Common myeloid progenitor, CD34-positive (primary cell): ENCODE results near the gene DNAI4.
A peak's percentile ranks its signal among the peaks of the same experiment; 100 is the strongest.

Experiments used
- CTCF ChIA-PET: fragments of 350-600 bp; sonication (Branson Sonifier 250); formaldehyde crosslinking; loops from one replicate; lab custom pipeline; 2021; ENCODE audit warnings: antibody characterized with exemption; lab: Charles Lee
- POLR2A ChIA-PET: fragments of 350-600 bp; sonication (Branson Sonifier 250); formaldehyde crosslinking; loops from one replicate; lab custom pipeline; 2021; ENCODE audit warnings: antibody characterized with exemption; lab: Charles Lee
- DNase-seq, 3 donors: peaks; one replicate each; pipeline versions ENCODE4 v3.0.0 to v3.0.0-alpha.2; 2013
- H3K27ac ChIP-seq, 2 experiments: 1 replicate in 1 of 2; 2 replicates in 1 of 2; pipeline ENCODE4 v1.7.0; 2013; ENCODE audit warnings: inconsistent platforms in 2 of 2, low read length in 2 of 2, mild to moderate bottlenecking in 2 of 2, low read depth in 1 of 2, moderate library complexity in 1 of 2; ENCODE audit not compliant: severe bottlenecking in 2 of 2, insufficient read depth in 1 of 2, poor library complexity in 1 of 2
- H3K27me3 ChIP-seq, 5 experiments: replicated peaks in 2 of 5; 1 replicate in 3 of 5; 2 replicates in 2 of 5; pipeline versions ENCODE4 v1.6.1 to v1.7.0; 2013; ENCODE audit warnings: low read length in 4 of 5, mild to moderate bottlenecking in 2 of 5, moderate library complexity in 2 of 5, inconsistent platforms in 1 of 5; ENCODE audit not compliant: insufficient read depth in 5 of 5, control insufficient read depth in 4 of 5
- H3K36me3 ChIP-seq, 4 experiments: 1 replicate in 2 of 4; 2 replicates in 2 of 4; pipeline versions ENCODE4 v1.6.1 to v1.7.0; 2013; ENCODE audit warnings: low read length in 3 of 4, control low read depth in 1 of 4, mild to moderate bottlenecking in 1 of 4; ENCODE audit not compliant: control insufficient read depth in 4 of 4, insufficient read depth in 4 of 4
- H3K4me1 ChIP-seq, 4 experiments: 1 replicate in 3 of 4; 2 replicates in 1 of 4; pipeline versions ENCODE4 v1.6.1 to v1.7.1; 2013; ENCODE audit warnings: low read length in 3 of 4, mild to moderate bottlenecking in 3 of 4, control low read depth in 1 of 4, inconsistent platforms in 1 of 4, moderate library complexity in 1 of 4; ENCODE audit not compliant: control insufficient read depth in 4 of 4, insufficient read depth in 4 of 4; ENCODE audit errors: control extremely low read depth in 1 of 4
- H3K4me3 ChIP-seq, 7 experiments: 1 replicate in 4 of 7; 2 replicates in 3 of 7; pipeline versions ENCODE4 v1.5.1 to v1.7.0; 2013; ENCODE audit warnings: mild to moderate bottlenecking in 7 of 7, low read length in 6 of 7, moderate library complexity in 6 of 7, inconsistent platforms in 2 of 7, low read depth in 2 of 7, control low read depth in 1 of 7; ENCODE audit not compliant: insufficient read depth in 4 of 7, control insufficient read depth in 1 of 7; ENCODE audit errors: extremely low read depth in 1 of 7
- H3K9me3 ChIP-seq, 5 experiments: 1 replicate in 4 of 5; 2 replicates in 1 of 5; pipeline versions ENCODE4 v1.6.1 to v1.7.1; 2013; ENCODE audit warnings: low read length in 4 of 5, mild to moderate bottlenecking in 2 of 5, inconsistent platforms in 1 of 5, low read depth in 1 of 5, moderate library complexity in 1 of 5; ENCODE audit not compliant: control insufficient read depth in 4 of 5, insufficient read depth in 2 of 5; ENCODE audit errors: control extremely low read depth in 1 of 5
- WGBS: methylation state at CpG from one replicate; pipeline ENCODE4 v1.1.5; 2013; ENCODE audit not compliant: insufficient coverage; 5-methylcytosine and 5-hydroxymethylcytosine counted together

The DNAI4 gene

GRCh38 chr1:66947267-66947666 lies 22.6 kb upstream of the DNAI4 start:
- Histone ChIP-seq H3K9me3 (no peaks in the 10 kb centered on the region), H3K27ac (no peak overlapping the region), H3K4me1 (peaks cover 0 to 3% (median 0%) of the 10 kb centered on the region in 4 experiments), H3K4me3 (no peak overlapping the region), H3K36me3 (peaks cover 21 to 65% (median 44%) of the 10 kb centered on the region in 4 experiments), H3K27me3 (no peaks in the 10 kb centered on the region)
- ChIA-PET CTCF (interaction anchor here (0.7 to 1.3 kb wide), 4 partner anchors 8 to 98 kb away, joined by 3 read pairs; no protein-coding TSS in a partner anchor), POLR2A (no interaction called here)
- 75% methylated on average over 1 of the region's 1 CpG for WGBS
- DNase-seq: no peak

- CTCF ChIA-PET: interaction anchor here (1.2 kb wide), 1 partner anchor 17 kb away, joined by 3 read pairs; no protein-coding TSS in a partner anchor
- Histone ChIP-seq H3K4me1 (peaks cover 0 to 3% (median 0%) of the 10 kb centered on the region in 4 experiments), H3K4me3 (no peak overlapping the region), H3K36me3 (peaks cover 20 to 53% (median 34%) of the 10 kb centered on the region in 4 experiments), H3K27ac (no peak overlapping the region), H3K27me3 (no peaks in the 10 kb centered on the region), H3K9me3 (no peaks in the 10 kb centered on the region)
- WGBS: no CpG with 5 or more reads among the region's 3 CpGs
- DNase-seq: no peak
- POLR2A ChIA-PET: no interaction called here
These were observed 20.7 kb upstream of the DNAI4 start for GRCh38 chr1:66945316-66945715.

GRCh38 chr1:66944330-66945274 lies 19.9 kb upstream of the DNAI4 start:
- Histone ChIP-seq H3K27me3 (no peaks in the 10 kb centered on the region), H3K4me1 (peaks cover 0 to 3% (median 0%) of the 10 kb centered on the region in 4 experiments), H3K4me3 (no peak overlapping the region), H3K36me3 (peaks cover 20 to 50% (median 34%) of the 10 kb centered on the region in 4 experiments), H3K9me3 (no peaks in the 10 kb centered on the region), H3K27ac (no peak overlapping the region)
- DNase-seq: no peak
- WGBS: no CpG with 5 or more reads among the region's 7 CpGs
- ChIA-PET POLR2A (no interaction called here), CTCF (interaction anchor here (0.7 kb wide), 1 partner anchor 25 kb away, joined by 3 read pairs; no protein-coding TSS in a partner anchor)

GRCh38 chr1:66943361-66943969 lies 18.8 kb upstream of the DNAI4 start:
- no peak overlapping the region for H3K27ac ChIP-seq

GRCh38 chr1:66940981-66941380 lies 16.3 kb upstream of the DNAI4 start:
- Histone ChIP-seq H3K4me3 (no peak overlapping the region), H3K27me3 (no peaks in the 10 kb centered on the region), H3K4me1 (peaks cover 0 to 9% (median 3%) of the 10 kb centered on the region in 4 experiments), H3K36me3 (peaks cover 10 to 20% (median 12%) of the 10 kb centered on the region in 4 experiments), H3K9me3 (no peaks in the 10 kb centered on the region), H3K27ac (no peak overlapping the region)
- CTCF ChIA-PET: no interaction called here
- POLR2A ChIA-PET: no interaction called here
- DNase-seq: no peak
- WGBS: no CpG with 5 or more reads among the region's 1 CpG

More at GRCh38 chr1:66943361-66943969, 18.8 kb upstream of the DNAI4 start:
- ChIA-PET POLR2A (no interaction called here), CTCF (interaction anchor here (0.7 kb wide), 2 partner anchors 9 to 57 kb away, joined by 3 read pairs; no protein-coding TSS in a partner anchor)
- Histone ChIP-seq H3K36me3 (peaks cover 16 to 42% (median 26%) of the 10 kb centered on the region in 4 experiments), H3K27me3 (no peaks in the 10 kb centered on the region), H3K4me3 (no peak overlapping the region), H3K4me1 (peaks cover 0 to 9% (median 2%) of the 10 kb centered on the region in 4 experiments), H3K9me3 (no peaks in the 10 kb centered on the region)
- no peak for DNase-seq
- WGBS: 87% methylated on average over 3 of the region's 5 CpGs

- ChIA-PET CTCF (interaction anchor here (1.3 to 1.7 kb wide), 2 partner anchors 12 to 40 kb away, joined by 3 to 4 read pairs; no protein-coding TSS in a partner anchor), POLR2A (no interaction called here)
- Histone ChIP-seq H3K27me3 (no peaks in the 10 kb centered on the region), H3K27ac (no peak overlapping the region), H3K4me3 (no peak overlapping the region), H3K36me3 (peaks cover 5 to 8% (median 7%) of the 10 kb centered on the region in 4 experiments), H3K9me3 (no peaks in the 10 kb centered on the region), H3K4me1 (peaks cover 10 to 18% (median 14%) of the 10 kb centered on the region in 4 experiments)
- peak in 1 of 3 donors; percentile 34 for DNase-seq
These were observed 14.0 kb upstream of the DNAI4 start for GRCh38 chr1:66938613-66939012.
